HFF-Myc (cell line): Measurements from ENCODE around the gene DEPP1.

ENCODE experiments used
- DNase-seq: peaks from one replicate; pipeline ENCODE4 v3.0.0-alpha.2; 2011; ENCODE audit warnings: low read depth; ENCODE audit errors: extremely low read depth
- H3K4me3 ChIP-seq: replicated peaks from 2 replicates; pipeline ENCODE4 v1.5.1; 2011; ENCODE audit warnings: low read depth, mild to moderate bottlenecking, control low read depth, low read length
- TF ChIP-seq, protein P1 (sequence below): IDR thresholded peaks from 2 replicates; pipeline ENCODE4 v1.5.1; 2012; ENCODE audit warnings: mild to moderate bottlenecking, low read depth, low read length, control low read depth; ENCODE audit errors: missing control alignments

The DEPP1 gene

DNA sequence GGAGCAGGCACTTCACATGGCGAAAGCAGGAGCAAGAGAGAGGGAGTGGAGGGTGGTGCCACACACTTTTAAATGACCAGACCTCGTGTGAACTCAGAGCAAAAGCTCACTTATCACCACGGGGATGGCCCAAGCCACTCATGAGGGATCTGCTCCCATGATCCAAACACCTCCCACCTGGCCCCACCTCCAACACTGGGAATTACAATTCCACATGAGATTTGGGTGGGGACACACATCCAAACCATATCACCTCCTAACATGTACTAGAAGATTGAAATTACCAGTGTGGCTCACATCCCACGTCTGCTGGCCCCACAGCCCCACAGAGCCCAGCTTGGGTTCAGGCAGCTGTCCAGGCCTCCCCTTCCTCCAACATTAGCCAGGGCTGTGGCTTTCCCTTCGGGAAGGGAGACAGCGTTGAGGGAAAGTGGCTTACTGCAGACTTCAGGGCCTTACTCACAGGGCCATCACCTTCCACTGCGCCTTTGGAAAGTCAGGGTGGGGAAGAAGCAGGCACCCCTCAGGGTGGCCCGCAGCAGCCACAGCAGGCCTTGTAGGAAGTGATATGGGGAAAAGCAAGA, 7.7 kb downstream of the DEPP1 start:
- no peak overlapping the region for H3K4me3 ChIP-seq
- TF ChIP-seq, protein P1, sequence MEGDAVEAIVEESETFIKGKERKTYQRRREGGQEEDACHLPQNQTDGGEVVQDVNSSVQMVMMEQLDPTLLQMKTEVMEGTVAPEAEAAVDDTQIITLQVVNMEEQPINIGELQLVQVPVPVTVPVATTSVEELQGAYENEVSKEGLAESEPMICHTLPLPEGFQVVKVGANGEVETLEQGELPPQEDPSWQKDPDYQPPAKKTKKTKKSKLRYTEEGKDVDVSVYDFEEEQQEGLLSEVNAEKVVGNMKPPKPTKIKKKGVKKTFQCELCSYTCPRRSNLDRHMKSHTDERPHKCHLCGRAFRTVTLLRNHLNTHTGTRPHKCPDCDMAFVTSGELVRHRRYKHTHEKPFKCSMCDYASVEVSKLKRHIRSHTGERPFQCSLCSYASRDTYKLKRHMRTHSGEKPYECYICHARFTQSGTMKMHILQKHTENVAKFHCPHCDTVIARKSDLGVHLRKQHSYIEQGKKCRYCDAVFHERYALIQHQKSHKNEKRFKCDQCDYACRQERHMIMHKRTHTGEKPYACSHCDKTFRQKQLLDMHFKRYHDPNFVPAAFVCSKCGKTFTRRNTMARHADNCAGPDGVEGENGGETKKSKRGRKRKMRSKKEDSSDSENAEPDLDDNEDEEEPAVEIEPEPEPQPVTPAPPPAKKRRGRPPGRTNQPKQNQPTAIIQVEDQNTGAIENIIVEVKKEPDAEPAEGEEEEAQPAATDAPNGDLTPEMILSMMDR: no peak
- no peak for DNase-seq

DNA sequence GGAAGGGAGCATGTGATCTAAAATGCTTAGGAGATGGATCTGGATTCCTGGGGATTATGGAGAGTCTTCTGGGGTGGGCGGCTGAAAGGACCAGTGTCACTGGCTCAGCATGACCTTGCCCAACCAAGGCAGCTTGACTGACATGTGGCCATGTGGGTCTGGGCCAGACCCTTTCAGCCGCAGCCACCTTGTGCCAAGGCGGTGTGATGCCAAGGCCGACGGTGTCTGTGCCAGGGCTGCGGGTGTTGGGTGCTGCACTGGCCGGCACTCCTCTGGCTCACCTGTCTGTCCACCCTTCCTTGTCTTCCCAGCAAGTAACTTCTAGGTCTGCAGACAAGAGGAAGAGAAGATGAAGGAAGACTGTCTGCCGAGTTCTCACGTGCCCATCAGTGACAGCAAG, 8.8 kb downstream of the DEPP1 start:
- TF ChIP-seq, protein P1: no peak
- no peak overlapping the region for H3K4me3 ChIP-seq
- DNase-seq: no peak

DNA sequence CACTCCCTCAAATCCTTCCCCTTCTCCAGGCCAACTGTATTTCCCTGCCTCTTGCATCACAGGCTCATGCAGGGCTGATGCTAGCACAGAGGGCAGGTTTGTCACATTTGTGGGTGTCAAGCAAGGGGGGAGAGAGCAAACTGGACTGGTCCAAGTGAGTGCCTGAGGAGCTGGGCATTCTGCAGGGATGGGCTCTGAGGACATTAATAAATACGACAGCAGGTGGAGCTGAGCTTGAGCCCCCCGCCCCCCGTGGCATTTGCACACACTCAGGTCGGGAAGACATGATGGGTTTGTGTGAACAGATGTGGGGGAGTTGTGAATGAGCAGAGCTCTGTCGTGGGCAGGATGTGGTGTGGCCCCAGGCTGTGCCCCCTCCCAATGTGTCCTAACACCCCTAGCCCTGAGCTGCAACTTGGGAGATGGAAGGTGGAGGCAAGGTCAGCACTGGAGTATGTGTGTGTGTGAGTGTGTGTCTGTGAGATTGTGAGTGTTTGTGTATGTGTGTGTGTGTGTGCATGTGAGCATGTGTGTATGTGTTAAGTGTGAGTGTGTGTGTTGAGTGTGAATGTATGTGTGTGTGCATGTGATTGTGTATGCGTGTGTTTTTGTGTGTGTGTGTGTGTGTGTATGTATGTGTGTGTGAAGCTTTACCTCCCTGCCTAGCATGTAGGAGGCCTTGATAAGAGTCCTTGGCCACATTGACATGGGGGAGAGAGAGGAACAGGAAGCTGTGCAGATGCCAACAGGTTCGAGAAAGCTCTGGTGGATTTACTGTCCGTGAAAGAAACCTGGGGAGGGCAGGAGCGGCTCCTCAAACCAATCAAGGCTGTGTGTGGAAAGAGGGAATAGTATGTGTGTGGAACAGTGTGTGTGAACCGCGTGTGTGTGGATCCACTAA, 9.9 kb downstream of the DEPP1 start:
- no peak for DNase-seq
- H3K4me3 ChIP-seq: no peak overlapping the region
- TF ChIP-seq, protein P1: no peak

DNA sequence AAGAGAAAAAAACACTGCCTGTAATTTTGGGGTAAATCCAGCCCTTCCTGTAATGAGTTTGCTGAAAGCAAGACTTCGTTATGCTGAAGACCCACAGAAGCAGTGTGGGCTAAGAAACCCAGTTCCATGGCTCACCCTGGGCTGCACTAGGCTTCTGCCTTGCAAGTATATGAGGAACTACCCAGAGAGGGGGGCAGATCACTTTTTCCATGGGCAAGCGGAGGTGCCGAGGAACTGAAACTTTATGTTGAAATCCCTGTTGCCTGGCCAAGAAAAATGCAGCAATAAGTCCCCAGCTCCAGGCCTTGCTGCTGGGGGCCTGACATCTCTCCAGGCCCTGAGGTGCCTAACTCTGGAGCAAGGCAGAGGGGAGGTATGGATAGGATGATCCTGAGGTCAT, 10.5 kb downstream of the DEPP1 start:
- TF ChIP-seq, protein P1: no peak
- DNase-seq: no peak
- no peak overlapping the region for H3K4me3 ChIP-seq

DNA sequence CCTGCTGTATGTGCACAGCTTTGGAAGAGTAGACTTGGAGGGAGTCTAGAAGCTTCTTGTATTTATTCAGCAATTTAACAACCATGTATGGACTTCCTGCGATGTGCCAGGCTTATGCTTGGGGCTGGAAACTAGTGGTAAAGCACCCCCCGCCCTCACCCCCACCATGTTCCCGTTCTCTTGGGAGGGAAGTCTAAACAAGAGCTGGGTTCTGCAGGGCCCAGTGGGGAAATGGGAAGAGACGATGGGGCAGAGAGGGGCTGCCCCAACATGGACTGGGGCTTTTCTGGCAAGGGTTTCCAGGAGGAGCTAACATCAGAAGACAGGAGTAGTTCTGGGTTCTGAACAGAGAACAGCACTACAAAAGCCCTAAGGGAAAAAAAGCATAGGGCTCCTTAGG, 11.0 kb downstream of the DEPP1 start:
- TF ChIP-seq, protein P1: no peak
- H3K4me3 ChIP-seq: no peak overlapping the region
- no peak for DNase-seq

DNA sequence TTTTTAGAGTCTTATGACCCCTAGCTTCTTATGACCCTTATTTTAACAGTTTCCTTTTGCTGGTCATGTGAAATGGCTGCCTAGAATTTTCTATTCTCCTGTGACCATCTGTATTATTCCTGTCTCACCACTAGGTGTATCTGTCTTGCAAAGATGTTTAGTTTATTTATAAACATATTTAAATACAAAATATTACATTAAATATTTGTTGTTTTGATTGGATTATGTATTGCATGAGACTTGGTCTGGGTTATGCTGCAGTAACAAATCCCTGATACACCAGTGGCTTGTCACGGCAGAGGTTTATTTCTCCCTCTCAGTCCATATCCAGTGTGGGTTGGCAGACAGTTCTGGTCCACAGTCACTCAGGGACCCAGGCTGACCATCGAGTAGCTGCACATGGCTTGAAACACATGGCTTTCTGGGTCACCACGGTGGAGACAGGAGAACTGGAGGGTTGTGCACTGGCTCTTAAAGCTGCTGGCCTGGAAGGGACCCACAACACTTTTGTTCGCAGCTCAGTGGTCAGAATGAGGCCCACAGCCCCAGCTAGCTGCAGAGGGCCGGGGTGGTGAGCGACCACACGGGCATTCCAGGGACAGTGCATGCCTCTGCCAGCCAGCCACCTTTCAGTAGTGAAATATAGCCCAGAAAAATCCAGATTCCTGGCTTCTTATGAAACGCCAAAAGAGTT, 11.6 kb downstream of the DEPP1 start:
- TF ChIP-seq, protein P1: no peak
- DNase-seq: no peak
- no peak overlapping the region for H3K4me3 ChIP-seq
